ENCODE results near the gene ATRIP.

- TF ChIP-seq CTCF (IDR thresholded peaks at IDR 0.05) (no peak), POLR2A (IDR thresholded peaks at IDR 0.05) (no peak), POLR2AphosphoS5 (IDR thresholded peaks at IDR 0.05) (no peak)
Measured at GRCh38 chr3:48470286-48470685, 23.7 kb downstream of the ATRIP start.

Measured in prostate gland (tissue), 2 donors.